Tibial nerve (tissue), 3 donors: ENCODE data around the gene HDGFL3.

Source experiments
- POLR2A ChIP-seq, 2 donors: fragments of 450-650 bp; IDR thresholded peaks; one replicate each; pipeline ENCODE4 v1.6.1; 2017; ENCODE audit warnings: antibody characterized with exemption in 2 of 2, mild to moderate bottlenecking in 2 of 2, moderate library complexity in 2 of 2
- TF ChIP-seq, protein P1 (sequence below), 5 experiments: fragments of 200-600 bp in 3 of 5; fragments of 450-650 bp in 2 of 5; sonication (generic) in 3 of 5; IDR thresholded peaks; one replicate each; pipeline ENCODE4 v1.5.1; 2016 to 2019; ENCODE audit warnings: antibody characterized with exemption in 5 of 5, mild to moderate bottlenecking in 3 of 5, moderate library complexity in 2 of 5

- TF ChIP-seq, protein P1, sequence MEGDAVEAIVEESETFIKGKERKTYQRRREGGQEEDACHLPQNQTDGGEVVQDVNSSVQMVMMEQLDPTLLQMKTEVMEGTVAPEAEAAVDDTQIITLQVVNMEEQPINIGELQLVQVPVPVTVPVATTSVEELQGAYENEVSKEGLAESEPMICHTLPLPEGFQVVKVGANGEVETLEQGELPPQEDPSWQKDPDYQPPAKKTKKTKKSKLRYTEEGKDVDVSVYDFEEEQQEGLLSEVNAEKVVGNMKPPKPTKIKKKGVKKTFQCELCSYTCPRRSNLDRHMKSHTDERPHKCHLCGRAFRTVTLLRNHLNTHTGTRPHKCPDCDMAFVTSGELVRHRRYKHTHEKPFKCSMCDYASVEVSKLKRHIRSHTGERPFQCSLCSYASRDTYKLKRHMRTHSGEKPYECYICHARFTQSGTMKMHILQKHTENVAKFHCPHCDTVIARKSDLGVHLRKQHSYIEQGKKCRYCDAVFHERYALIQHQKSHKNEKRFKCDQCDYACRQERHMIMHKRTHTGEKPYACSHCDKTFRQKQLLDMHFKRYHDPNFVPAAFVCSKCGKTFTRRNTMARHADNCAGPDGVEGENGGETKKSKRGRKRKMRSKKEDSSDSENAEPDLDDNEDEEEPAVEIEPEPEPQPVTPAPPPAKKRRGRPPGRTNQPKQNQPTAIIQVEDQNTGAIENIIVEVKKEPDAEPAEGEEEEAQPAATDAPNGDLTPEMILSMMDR (IDR thresholded peaks at IDR 0.05): no peak
- no peak for TF ChIP-seq POLR2A (IDR thresholded peaks at IDR 0.05)
Observed at GRCh38 chr15:83207660-83208366, at the start of gene HDGFL3.
